Activated CD8-positive, alpha-beta T cell treated with anti-CD3 and anti-CD28 coated beads, Interleukin-2, amount 10 ng/mL, durations not matched to agents 7 days and 5 days (primary cell): ENCODE results near the gene FAF2. TPM values are rescaled to one million over a fixed set of nuclear protein-coding genes. Genes with fewer than 3 reads are reported as not detected.
A peak's percentile ranks its signal among the peaks of the same experiment; 100 is the strongest.
"Not testable (repeated sequence)": the region's sequence is repeated elsewhere in the genome, so short reads cannot be mapped to it uniquely, and the experiment has no call there.

Source experiments
- ATAC-seq: fragments of 150-1000 bp; cut with Tn5 transposase; one replicate; pipeline ENCODE4 v1.10.0; 2021; ENCODE audit warnings: moderate library complexity
- CTCF ChIA-PET: fragments of 350-600 bp; sonication (Branson Sonifier 250); formaldehyde crosslinking; loops from one replicate; lab custom pipeline; 2021; ENCODE audit warnings: antibody characterized with exemption; lab: Charles Lee
- POLR2A ChIA-PET: fragments of 350-600 bp; sonication (Branson Sonifier 250); formaldehyde crosslinking; loops from one replicate; lab custom pipeline; 2021; ENCODE audit warnings: antibody characterized with exemption; lab: Charles Lee
- DNase-seq: peaks from one replicate; pipeline ENCODE4 v3.0.0-alpha.2; 2020
- H3K27ac Mint-ChIP-seq: one replicate; pipeline ENCODE4 v1.8.0; 2021; ENCODE audit warnings: mild to moderate bottlenecking, mixed read lengths
- H3K27me3 Mint-ChIP-seq: one replicate; pipeline ENCODE4 v1.8.0; 2021; ENCODE audit warnings: low read depth, mixed read lengths
- H3K36me3 Mint-ChIP-seq: one replicate; pipeline ENCODE4 v1.8.0; 2021; ENCODE audit warnings: low read depth, mixed read lengths
- H3K4me1 Mint-ChIP-seq: one replicate; pipeline ENCODE4 v1.8.0; 2021; ENCODE audit warnings: low read depth, mixed read lengths
- H3K4me3 Mint-ChIP-seq: one replicate; pipeline ENCODE4 v1.8.0; 2021; ENCODE audit warnings: mild to moderate bottlenecking, mixed read lengths
- H3K9me3 Mint-ChIP-seq: one replicate; pipeline ENCODE4 v1.8.0; 2022; ENCODE audit warnings: mixed read lengths; ENCODE audit not compliant: insufficient read depth
- total RNA-seq, 2 experiments: library from RNA; stranded (reverse); gene quantifications; one replicate each; pipeline ENCODE4 v1.2.3, GENCODE V29; 2021

FAF2 gene
- total RNA-seq, 2 experiments from 2014 or later, result 31.3 to 31.4 TPM

DNA sequence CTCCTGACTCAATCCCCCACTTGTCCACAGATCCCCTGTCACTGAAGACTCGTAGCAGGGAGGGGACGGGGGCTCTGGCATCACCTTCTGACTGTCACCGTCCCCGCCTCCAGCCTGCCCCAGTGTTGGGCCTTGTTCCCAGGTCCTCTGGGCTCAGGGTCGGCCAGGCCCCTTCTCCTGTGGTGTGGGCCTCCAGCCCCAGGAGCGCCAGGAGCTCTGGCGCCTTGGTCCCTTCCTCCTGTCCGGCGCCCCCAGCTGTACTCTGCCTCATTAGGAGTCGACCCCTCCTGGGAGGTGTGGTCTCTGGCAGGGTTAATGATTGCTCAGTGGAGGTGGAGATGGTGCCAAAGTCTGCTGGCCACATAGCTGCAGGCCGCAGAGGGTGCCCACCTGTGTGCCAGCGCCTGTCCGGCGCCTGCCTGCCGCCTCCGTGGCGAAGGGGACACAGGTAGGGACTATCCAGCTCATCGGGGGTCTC lies 100.8 kb downstream of the FAF2 start, which contains the start of gene CDHR2:
TSS of gene CDHR2 (plus strand) at position 376 of the 478 bp plus-strand sequence. CDS start 16,011 bp downstream, outside the sequence.
- Mint-ChIP-seq H3K4me1 (peaks cover 37% of the 10 kb centered on the region), H3K36me3 (peaks cover 15% of the 10 kb centered on the region), H3K27me3 (no peaks in the 10 kb centered on the region), H3K9me3 (no peaks in the 10 kb centered on the region), H3K4me3 (no peak within 1 kb of the TSS), H3K27ac (no peak within 1 kb of the TSS)
- no peak for ATAC-seq
- CTCF ChIA-PET, result no interaction called here
- no peak for DNase-seq
- POLR2A ChIA-PET, result interaction anchor here (1.0 kb wide), 1 partner anchor 13 kb away, joined by 5 read pairs; no protein-coding TSS in a partner anchor

GRCh38 chr5:176549871-176550270 lies 101.7 kb downstream of the FAF2 start:
- ChIA-PET POLR2A (interaction anchor here (1.0 to 1.3 kb wide), 2 partner anchors 14 to 133 kb away, joined by 4 to 5 read pairs; partner anchors contain the start of gene CLTB), CTCF (interaction anchor here (1.5 kb wide), 1 partner anchor 133 kb away, joined by 4 read pairs; no protein-coding TSS in a partner anchor)
- Mint-ChIP-seq H3K36me3 (peaks cover 11% of the 10 kb centered on the region), H3K9me3 (no peaks in the 10 kb centered on the region), H3K27me3 (no peaks in the 10 kb centered on the region), H3K4me3 (no peak overlapping the region), H3K27ac (no peak overlapping the region), H3K4me1 (peaks cover 39% of the 10 kb centered on the region)
- no peak for ATAC-seq
- DNase-seq, result no peak

GRCh38 chr5:176550275-176550831 lies 102.2 kb downstream of the FAF2 start:
- no peak overlapping the region for H3K27ac Mint-ChIP-seq
- POLR2A ChIA-PET, result interaction anchor here (0.6 to 1.5 kb wide), 4 partner anchors 8 to 134 kb away, joined by 3 to 4 read pairs (median 3); partner anchors contain the start of gene CLTB
- H3K27me3 Mint-ChIP-seq, result no peaks in the 10 kb centered on the region
- no peak for ATAC-seq
- peaks cover 8% of the 10 kb centered on the region for H3K36me3 Mint-ChIP-seq
- CTCF ChIA-PET, result interaction anchor here (1.5 kb wide), 1 partner anchor 133 kb away, joined by 4 read pairs; no protein-coding TSS in a partner anchor
- H3K4me1 Mint-ChIP-seq, result peaks cover 39% of the 10 kb centered on the region
- no peaks in the 10 kb centered on the region for H3K9me3 Mint-ChIP-seq
- no peak for DNase-seq
- no peak overlapping the region for H3K4me3 Mint-ChIP-seq

- H3K36me3 Mint-ChIP-seq, H3K27me3 Mint-ChIP-seq, H3K27ac Mint-ChIP-seq, ATAC-seq, H3K9me3 Mint-ChIP-seq, DNase-seq, H3K4me3 Mint-ChIP-seq: not testable (repeated sequence)
- H3K4me1 Mint-ChIP-seq, result peaks cover 39% of the 10 kb centered on the region
- POLR2A ChIA-PET, result interaction anchor here (0.6 to 1.5 kb wide), 4 partner anchors 8 to 134 kb away, joined by 3 to 4 read pairs (median 3); partner anchors contain the start of gene CLTB
- CTCF ChIA-PET, result interaction anchor here (1.5 kb wide), 1 partner anchor 134 kb away, joined by 4 read pairs; no protein-coding TSS in a partner anchor
These were observed 102.8 kb downstream of the FAF2 start for GRCh38 chr5:176550937-176551336.

DNA sequence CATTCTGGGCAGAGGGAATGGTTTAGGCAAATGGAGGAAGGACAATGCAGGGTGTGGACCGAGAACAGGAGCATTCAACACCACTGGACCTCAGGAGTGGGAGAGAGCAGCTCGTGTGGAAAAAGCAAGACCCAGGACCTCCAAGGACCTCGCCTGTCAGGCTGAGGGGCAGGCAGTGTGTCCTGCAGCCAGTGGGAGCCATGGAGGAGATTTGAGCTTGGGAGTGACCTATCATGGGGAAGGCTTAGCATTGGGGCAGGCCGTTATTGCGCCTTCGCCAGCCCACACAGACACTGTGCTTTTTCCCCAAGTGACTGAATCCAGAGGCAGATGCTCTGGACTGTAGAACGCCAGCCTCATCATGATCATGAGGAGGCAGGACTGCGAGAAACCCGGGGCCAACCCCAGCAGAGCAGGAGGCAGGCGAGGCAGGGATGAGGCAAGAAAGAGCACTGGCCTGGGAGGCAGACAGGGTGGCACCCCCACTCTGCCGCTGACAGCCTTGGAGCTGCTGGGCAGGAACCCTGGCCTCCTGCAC lies 104.2 kb downstream of the FAF2 start:
- no peak for ATAC-seq
- Mint-ChIP-seq H3K27ac (no peak overlapping the region), H3K27me3 (no peaks in the 10 kb centered on the region), H3K9me3 (no peaks in the 10 kb centered on the region), H3K4me3 (no peak overlapping the region), H3K4me1 (peaks cover 42% of the 10 kb centered on the region), H3K36me3 (no peaks in the 10 kb centered on the region)
- CTCF ChIA-PET, result no interaction called here
- POLR2A ChIA-PET, result interaction anchor here (1.6 kb wide), 1 partner anchor 15 kb away, joined by 4 read pairs; the partner anchor contains the start of gene RNF44
- no peak for DNase-seq

GRCh38 chr5:176553260-176554085 lies 105.3 kb downstream of the FAF2 start:
- POLR2A ChIA-PET, result interaction anchor here (1.6 to 2.3 kb wide), 3 partner anchors 10 to 18 kb away, joined by 4 to 12 read pairs (median 4); partner anchors contain the start of gene RNF44
- H3K4me1 Mint-ChIP-seq, result peaks cover 38% of the 10 kb centered on the region
- CTCF ChIA-PET, result interaction anchor here (2.4 kb wide), 1 partner anchor 10 kb away, joined by 11 read pairs; no protein-coding TSS in a partner anchor
- no peak overlapping the region for H3K4me3 Mint-ChIP-seq
- ATAC-seq (peak; percentile 10), DNase-seq (no peak)
- no peaks in the 10 kb centered on the region for H3K9me3 Mint-ChIP-seq
- H3K27me3 Mint-ChIP-seq, result no peaks in the 10 kb centered on the region
- no peak overlapping the region for H3K27ac Mint-ChIP-seq
- no peaks in the 10 kb centered on the region for H3K36me3 Mint-ChIP-seq

- DNase-seq (no peak), ATAC-seq (no peak)
- CTCF ChIA-PET, result interaction anchor here (1.4 kb wide), 1 partner anchor 16 kb away, joined by 4 read pairs; no protein-coding TSS in a partner anchor
- Mint-ChIP-seq H3K27ac (no peak overlapping the region), H3K9me3 (no peaks in the 10 kb centered on the region), H3K36me3 (no peaks in the 10 kb centered on the region), H3K27me3 (peaks cover 4% of the 10 kb centered on the region), H3K4me1 (peaks cover 52% of the 10 kb centered on the region), H3K4me3 (no peak overlapping the region)
- POLR2A ChIA-PET, result no interaction called here
These were observed 109.7 kb downstream of the FAF2 start for GRCh38 chr5:176557846-176558245.

Other genes with a start within 250 kb of the FAF2 start
- gene SIMC1, start 210.0 kb upstream of the FAF2 start, total RNA-seq, result 10 to 100 TPM; 25.7 to 26.3 TPM
- gene KIAA1191, start 86.6 kb upstream of the FAF2 start, total RNA-seq, result 10 to 100 TPM; 51.0 to 55.7 TPM
- gene ARL10, start 82.9 kb upstream of the FAF2 start, total RNA-seq, result 10 to 100 TPM in 1 of 2 experiments, 1 to 10 TPM in 1; 8.6 to 11.0 TPM
- 10 to 100 TPM; 44.5 to 46.3 TPM for gene NOP16, start 59.8 kb upstream of the FAF2 start, total RNA-seq
- gene HIGD2A, start 59.6 kb upstream of the FAF2 start, total RNA-seq, result 100 to 1,000 TPM; 129 to 142 TPM
- gene CLTB, start 31.8 kb upstream of the FAF2 start, total RNA-seq, result 10 to 100 TPM; 65.4 to 67.7 TPM
- 10 to 100 TPM; 88.3 to 92.7 TPM for gene RNF44, start 89.0 kb downstream of the FAF2 start, total RNA-seq
- 1 to 10 TPM; 2.1 to 2.2 TPM for gene CDHR2, start 101.0 kb downstream of the FAF2 start, total RNA-seq
- gene GPRIN1, start 161.8 kb downstream of the FAF2 start, total RNA-seq, result 1 to 10 TPM; 1.9 to 2.5 TPM
- not detected for gene SNCB, start 182.1 kb downstream of the FAF2 start, total RNA-seq
- not detected for gene EIF4E1B, start 182.3 kb downstream of the FAF2 start, total RNA-seq
- gene TSPAN17, start 199.1 kb downstream of the FAF2 start, total RNA-seq, result 10 to 100 TPM; 41.6 to 47.4 TPM